Measurements from ENCODE around the gene PLA2G6. TPM values are rescaled to one million over a fixed set of nuclear protein-coding genes. Genes with fewer than 3 reads are reported as not detected.

PLA2G6 gene
- total RNA-seq, 1 experiment from 2014 or later = 36.0 TPM

- no peak overlapping the region for H3K27ac ChIP-seq (ENCODE audit: low read depth, low read length)
- RAD21 ChIA-PET (ENCODE audit: low non-redundant PET in 1 of 2, low total read pairs in 2 of 2, uncharacterized antibody in 2 of 2, unreplicated experiment in 2 of 2) = no interaction called here
- no peak overlapping the region for H3K4me3 ChIP-seq (replicated peaks in 1 of 2; ENCODE audit: low read depth in 1 of 2, low read length in 2 of 2)
- CTCF ChIA-PET = no interaction called here
- H3K4me1 ChIP-seq (ENCODE audit: control insufficient read depth in 1 of 2, insufficient read depth in 2 of 2, low read length in 2 of 2) = peaks cover 6% of the 10 kb centered on the region in 2 experiments; a peak in 2 of 4 replicates
- H3K27me3 ChIP-seq (ENCODE audit: insufficient read depth, low read length) = no peaks in the 10 kb centered on the region
- H3K9me2 ChIP-seq (ENCODE audit: insufficient read depth) = no peaks in the 10 kb centered on the region
- H3K36me3 ChIP-seq (ENCODE audit: control insufficient read depth in 1 of 2, insufficient read depth in 2 of 2, low read length in 2 of 2) = no peaks in the 10 kb centered on the region
- no peak overlapping the region for H3K9ac ChIP-seq (ENCODE audit: low read length)
- POLR2A ChIA-PET = no interaction called here
- no peak for TF ChIP-seq CBX3 (IDR thresholded peaks at IDR 0.05; ENCODE audit: low read depth)
- no peak for TF ChIP-seq CTCF (IDR thresholded peaks at IDR 0.05 in 2 of 3, conservative IDR thresholded peaks at IDR 0.05 in 1 of 3; ENCODE audit: borderline replicate concordance in 1 of 3, insufficient read depth in 1 of 3, low read depth in 2 of 3, low read length in 2 of 3)
- no peak for TF ChIP-seq ZBTB33 (IDR thresholded peaks at IDR 0.05; ENCODE audit: extremely low read depth, insufficient replicate concordance, low read length)
- TF ChIP-seq JUND (IDR thresholded peaks at IDR 0.05) = no peak
- no peak for TF ChIP-seq SRF (IDR thresholded peaks at IDR 0.05; ENCODE audit: low read depth)
- TF ChIP-seq ATF3 (IDR thresholded peaks at IDR 0.05) = no peak
- TF ChIP-seq SP1 (IDR thresholded peaks at IDR 0.05; ENCODE audit: low read depth) = no peak
- TF ChIP-seq EZH2phosphoT487 (IDR thresholded peaks at IDR 0.05; ENCODE audit: borderline replicate concordance) = no peak
- TF ChIP-seq SIN3A (IDR thresholded peaks at IDR 0.05; ENCODE audit: low read depth) = no peak
- no peak for TF ChIP-seq MAX (IDR thresholded peaks at IDR 0.05)
- TF ChIP-seq ZFX (IDR thresholded peaks at IDR 0.05) = no peak
- TF ChIP-seq TCF7L2 (IDR thresholded peaks at IDR 0.05; ENCODE audit: borderline replicate concordance, extremely low read depth, insufficient read depth, insufficient read length) = no peak
- TF ChIP-seq EZH2 (IDR thresholded peaks at IDR 0.05) = no peak
- no peaks in the 10 kb centered on the region for H3K9me3 ChIP-seq (ENCODE audit: control insufficient read depth in 1 of 2, insufficient read depth in 1 of 2, low read depth in 1 of 2, low read length in 2 of 2)
- intact Hi-C loops (cut with micrococcal nuclease) = no loop called here
- no peaks in the 10 kb centered on the region for H4K20me1 ChIP-seq (ENCODE audit: insufficient read depth)
- ATAC-seq = no peak
- H3K4me2 ChIP-seq (ENCODE audit: low read length) = no peak overlapping the region
- DNase-seq (ENCODE audit: low read depth, low spot score) = no peak
- no TSS peak for BruUV-seq (replicated peaks)
- H3K79me2 ChIP-seq (ENCODE audit: insufficient read depth, low read length) = no peaks in the 10 kb centered on the region
- H2AFZ ChIP-seq (ENCODE audit: low read depth, low read length, poor library complexity, severe bottlenecking) = no peak overlapping the region
These were observed 4.8 kb upstream of the PLA2G6 start for GRCh38 chr22:38186429-38186828.
